ENCODE data around the gene STRADA. TPM values are rescaled to one million over a fixed set of nuclear protein-coding genes. Genes with fewer than 3 reads are reported as not detected.

The STRADA gene
- total and polyA plus RNA-seq, 9 of the 15 experiments (the other 6 are each of a cell fraction or from before 2014, with no cell fraction given): 6.6 to 33.0 (median 20.5) TPM

DNA sequence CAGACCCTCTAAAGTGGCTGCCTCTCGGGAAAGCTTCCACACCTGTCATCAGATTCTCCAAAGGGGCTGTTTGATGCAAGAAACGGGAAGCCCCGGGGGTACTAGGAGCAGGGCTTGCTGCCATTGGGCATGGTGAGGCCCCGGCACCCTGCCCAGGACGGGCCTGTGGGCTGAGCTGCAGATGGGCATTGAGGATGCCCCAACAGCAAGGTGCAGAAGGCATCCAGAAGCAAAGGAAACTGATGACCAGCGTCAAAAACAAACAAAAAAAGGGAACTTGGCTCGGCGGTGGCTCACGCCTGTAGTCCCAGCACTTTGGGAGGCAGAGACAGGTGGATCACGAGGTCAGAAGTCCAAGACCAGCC lies 40.2 kb downstream of the STRADA start:
- no TSS peak for BruUV-seq (replicated peaks)
- FAIRE-seq (no peak), ATAC-seq (no peak), DNase-seq (ENCODE audit: extremely low read depth in 1 of 4, low spot score in 3 of 4) (no peak)
- no peak overlapping the region for H2AFZ ChIP-seq (ENCODE audit: low read depth, low read length)
- no peaks in the 10 kb centered on the region for H4K20me1 ChIP-seq (replicated peaks; ENCODE audit: control insufficient read depth, insufficient read depth, low read length)
- 83% methylated on average over 8 of the region's 10 CpGs for WGBS (ENCODE audit: insufficient coverage, low coverage, missing lambda C conversion rate)
- no peak overlapping the region for H3K4me3 ChIP-seq
- H3K27me3 ChIP-seq (ENCODE audit: control insufficient read depth in 2 of 2, insufficient read depth in 2 of 2, low read length in 2 of 2): no peaks in the 10 kb centered on the region
- H3K4me1 ChIP-seq (replicated peaks in 1 of 2; ENCODE audit: control insufficient read depth in 2 of 2, insufficient read depth in 2 of 2, low read length in 2 of 2): peaks cover 0 to 47% of the 10 kb centered on the region in 2 experiments; a peak in 2 of 5 replicates
- no peak overlapping the region for H3K9ac ChIP-seq (ENCODE audit: insufficient read depth in 1 of 2, low read depth in 2 of 2, low read length in 2 of 2)
- in situ Hi-C loops (cut with MboI): no loop called here
- no peak overlapping the region for H3K27ac ChIP-seq (ENCODE audit: extremely low read depth, low read depth, low read length)
- no peaks in the 10 kb centered on the region for H3K9me3 ChIP-seq (replicated peaks; ENCODE audit: control insufficient read depth, insufficient read depth, low read depth, low read length)
- no peaks in the 10 kb centered on the region for H3K9me1 ChIP-seq (ENCODE audit: control insufficient read depth, insufficient read depth, low read length)
- no peak for TF ChIP-seq NR2C1 (IDR thresholded peaks at IDR 0.05)
- TF ChIP-seq NR2C1 (tag; IDR thresholded peaks at IDR 0.05): no peak
- no peak for TF ChIP-seq CEBPG (CRISPR knock-in tag; IDR thresholded peaks at IDR 0.05)
- no peak for TF ChIP-seq CEBPG (tag; conservative IDR thresholded peaks at IDR 0.05 in 1 of 2, IDR thresholded peaks at IDR 0.05 in 1 of 2)
- TF ChIP-seq HDAC1 (IDR thresholded peaks at IDR 0.05): no peak
- no peak for TF ChIP-seq ZBTB1 (CRISPR knock-in tag; IDR thresholded peaks at IDR 0.05; ENCODE audit: borderline replicate concordance, low read depth)
- TF ChIP-seq, protein P1, sequence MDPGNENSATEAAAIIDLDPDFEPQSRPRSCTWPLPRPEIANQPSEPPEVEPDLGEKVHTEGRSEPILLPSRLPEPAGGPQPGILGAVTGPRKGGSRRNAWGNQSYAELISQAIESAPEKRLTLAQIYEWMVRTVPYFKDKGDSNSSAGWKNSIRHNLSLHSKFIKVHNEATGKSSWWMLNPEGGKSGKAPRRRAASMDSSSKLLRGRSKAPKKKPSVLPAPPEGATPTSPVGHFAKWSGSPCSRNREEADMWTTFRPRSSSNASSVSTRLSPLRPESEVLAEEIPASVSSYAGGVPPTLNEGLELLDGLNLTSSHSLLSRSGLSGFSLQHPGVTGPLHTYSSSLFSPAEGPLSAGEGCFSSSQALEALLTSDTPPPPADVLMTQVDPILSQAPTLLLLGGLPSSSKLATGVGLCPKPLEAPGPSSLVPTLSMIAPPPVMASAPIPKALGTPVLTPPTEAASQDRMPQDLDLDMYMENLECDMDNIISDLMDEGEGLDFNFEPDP (CRISPR knock-in tag; IDR thresholded peaks at IDR 0.05): no peak
- H3K79me2 ChIP-seq (ENCODE audit: control insufficient read depth, insufficient read depth, low read length): no peaks in the 10 kb centered on the region
- ChIA-PET CTCF (ENCODE audit: low intra/inter-chr PET ratio) (no interaction called here), POLR2A (interaction anchor here (0.6 to 1.6 kb wide), 4 partner anchors 8 to 35 kb away, joined by 4 to 7 read pairs (median 4); no protein-coding TSS in a partner anchor)
- intact Hi-C loops (cut with micrococcal nuclease): no loop called here
- H3K4me2 ChIP-seq (ENCODE audit: insufficient read depth, low read length): no peak overlapping the region
- H3K36me3 ChIP-seq (ENCODE audit: control insufficient read depth, insufficient read depth, low read length): peaks cover 8% of the 10 kb centered on the region; the same call in 1 of the 3 replicates

All from K562 (cell line).